Hematopoietic multipotent progenitor cell treated with erythropoietin and hydrocortisone succinate and interleukin-3 and kit ligand, for 6 days (in vitro differentiated cells): Measurements from ENCODE around the gene USF3.

Experiments
- DNase-seq: peaks from one replicate; pipeline ENCODE4 v3.0.0-alpha.2; 2015

The USF3 gene

DNA sequence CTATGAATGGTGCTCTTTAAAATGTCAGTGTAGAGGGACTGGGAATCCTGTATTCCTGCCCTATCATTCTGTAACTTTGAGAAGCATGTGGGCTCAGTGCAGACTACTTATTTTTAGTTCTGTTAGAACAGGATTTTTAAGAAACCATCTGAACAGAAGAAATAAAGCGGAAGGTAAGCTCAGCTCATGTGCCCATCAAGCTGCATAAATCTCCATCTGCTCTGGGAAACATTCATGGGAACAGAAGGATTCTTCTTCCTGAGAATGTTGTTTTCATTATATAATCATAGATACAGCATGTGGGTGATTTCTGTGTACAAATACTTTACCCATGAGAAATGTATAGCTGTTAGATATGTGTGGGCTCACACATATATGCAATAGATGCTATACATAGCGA, 94.2 kb downstream of the USF3 start:
- no peak for DNase-seq

DNA sequence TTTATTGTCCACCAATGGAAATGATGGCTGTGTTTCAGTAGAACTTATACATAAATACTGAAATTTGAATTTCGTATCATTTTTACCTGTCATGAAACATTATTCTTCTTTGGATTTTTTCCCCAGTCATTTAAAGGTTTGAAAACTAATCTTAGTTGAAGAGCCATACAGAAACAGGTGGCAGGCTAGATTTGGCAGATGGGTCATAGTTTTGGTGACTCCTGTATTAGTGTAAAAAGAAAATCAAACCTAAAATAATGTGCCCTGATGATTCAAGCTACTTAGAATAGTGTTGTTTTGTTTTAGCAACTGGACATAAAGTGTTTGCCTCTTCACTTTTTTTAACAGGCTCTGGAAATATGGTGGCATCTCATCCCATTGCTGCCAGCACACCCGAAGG, 95.2 kb downstream of the USF3 start:
- no peak for DNase-seq

- no peak for DNase-seq
These were observed 95.8 kb downstream of the USF3 start for GRCh38 chr3:113600418-113601182.
